WI38 (cell line): ENCODE results near the gene DENND5B.

Experiments
- H3K4me3 ChIP-seq: 2 replicates; pipeline ENCODE4 v1.5.1; 2011; ENCODE audit warnings: low read depth, mild to moderate bottlenecking, control low read depth, low read length
- CTCF ChIP-seq: IDR thresholded peaks from 2 replicates; pipeline ENCODE4 v1.5.1; 2012; ENCODE audit warnings: low read depth, mild to moderate bottlenecking, control low read depth, low read length

DENND5B gene

GRCh38 chr12:31525496-31526157 lies 65.3 kb downstream of the DENND5B start:
- no peak overlapping the region for H3K4me3 ChIP-seq
- no peak for TF ChIP-seq CTCF

- no peak for TF ChIP-seq CTCF
- no peak overlapping the region for H3K4me3 ChIP-seq
Measured at GRCh38 chr12:31524791-31525495, 66.0 kb downstream of the DENND5B start.

- TF ChIP-seq CTCF = no peak
- no peak overlapping the region for H3K4me3 ChIP-seq
Measured at GRCh38 chr12:31523306-31523705, 67.6 kb downstream of the DENND5B start.

- no peak overlapping the region for H3K4me3 ChIP-seq
- TF ChIP-seq CTCF = no peak
Measured at GRCh38 chr12:31522607-31523006, 68.3 kb downstream of the DENND5B start.

- no peak overlapping the region for H3K4me3 ChIP-seq
- TF ChIP-seq CTCF = no peak
Measured at GRCh38 chr12:31521964-31522363, 69.0 kb downstream of the DENND5B start.

- TF ChIP-seq CTCF = no peak
- H3K4me3 ChIP-seq = no peak overlapping the region
Measured at GRCh38 chr12:31519511-31519910, 71.4 kb downstream of the DENND5B start.

GRCh38 chr12:31518680-31519227 lies 72.2 kb downstream of the DENND5B start:
- TF ChIP-seq CTCF = no peak
- H3K4me3 ChIP-seq = no peak overlapping the region
